DLD1 (cell line): ENCODE data around the gene ARIH1.

Experiments
- in situ Hi-C: cut with HindIII; loops from 2 replicates; pipeline ENCODE4 v1.10.0; 2017; ENCODE audit warnings: low sequenced_read_pairs

The ARIH1 gene

DNA sequence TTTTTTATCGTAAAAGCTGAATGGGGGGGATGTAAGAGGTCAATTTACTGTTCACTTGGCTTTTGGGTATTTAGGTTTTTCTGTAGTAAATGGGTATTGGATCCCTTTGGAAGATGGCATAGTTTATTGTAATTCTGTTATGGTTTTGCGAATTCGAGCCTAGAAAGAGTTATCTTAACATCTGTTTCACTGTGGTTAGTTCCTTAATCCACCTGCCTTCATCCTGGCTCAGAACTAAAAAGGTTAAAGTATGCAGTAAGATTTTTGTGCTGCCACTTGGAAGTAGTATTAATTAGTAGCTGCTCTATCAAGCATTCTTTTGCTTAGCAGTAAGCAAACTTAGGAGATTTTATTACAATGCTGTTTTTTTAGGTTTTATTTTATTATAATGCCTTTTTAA lies 62.4 kb downstream of the ARIH1 start:
- in situ Hi-C loops = no loop called here

DNA sequence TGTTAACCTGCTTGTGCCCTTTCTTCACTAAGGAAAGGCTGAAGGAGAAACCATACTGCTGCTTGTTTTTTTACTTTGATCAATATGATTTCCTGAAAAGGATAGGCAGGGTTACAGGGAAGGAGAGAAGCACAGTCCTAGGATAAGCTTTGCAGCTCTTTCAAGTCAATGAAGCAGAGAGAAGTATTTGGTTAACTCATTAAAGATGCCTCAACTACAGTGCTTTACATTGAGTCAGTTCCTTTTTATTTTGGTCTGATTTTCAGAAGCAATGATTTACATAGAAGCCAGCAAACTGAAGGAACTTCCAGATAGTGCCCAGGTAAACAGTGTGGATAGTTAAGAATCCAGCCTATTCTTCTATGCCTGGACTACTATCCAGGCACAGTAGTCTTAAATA lies 64.8 kb downstream of the ARIH1 start:
- in situ Hi-C loops = no loop called here

DNA sequence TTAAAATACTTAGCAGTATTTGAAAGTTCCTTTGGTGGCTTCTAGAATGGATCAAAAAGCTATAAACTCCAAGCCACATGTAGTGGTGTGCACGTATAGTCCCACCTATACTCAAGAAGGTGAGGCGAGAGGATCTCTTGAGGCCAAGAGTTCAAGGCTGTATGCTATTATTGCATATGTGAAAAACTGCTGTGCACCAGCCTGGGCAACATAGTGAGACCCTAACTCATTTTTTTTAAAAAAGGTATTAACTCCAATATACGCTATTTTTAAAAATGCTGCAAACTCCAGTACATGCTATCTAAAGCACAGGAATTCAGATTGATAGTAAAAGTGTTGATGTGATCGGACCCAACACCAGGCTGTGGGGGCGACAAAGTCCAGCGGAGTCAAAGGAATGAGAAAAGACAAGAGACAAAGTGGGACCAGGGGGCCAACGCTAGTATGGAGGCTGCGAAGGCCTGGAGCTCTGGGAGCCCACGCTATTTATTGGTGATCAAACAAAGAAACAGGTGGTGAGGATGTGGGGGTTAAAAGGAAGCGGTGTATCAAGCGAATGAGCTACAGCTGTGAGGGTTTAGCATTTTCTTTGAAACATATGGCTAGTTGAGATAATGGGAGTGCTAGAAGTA lies 66.6 kb downstream of the ARIH1 start:
- in situ Hi-C loops = no loop called here

DNA sequence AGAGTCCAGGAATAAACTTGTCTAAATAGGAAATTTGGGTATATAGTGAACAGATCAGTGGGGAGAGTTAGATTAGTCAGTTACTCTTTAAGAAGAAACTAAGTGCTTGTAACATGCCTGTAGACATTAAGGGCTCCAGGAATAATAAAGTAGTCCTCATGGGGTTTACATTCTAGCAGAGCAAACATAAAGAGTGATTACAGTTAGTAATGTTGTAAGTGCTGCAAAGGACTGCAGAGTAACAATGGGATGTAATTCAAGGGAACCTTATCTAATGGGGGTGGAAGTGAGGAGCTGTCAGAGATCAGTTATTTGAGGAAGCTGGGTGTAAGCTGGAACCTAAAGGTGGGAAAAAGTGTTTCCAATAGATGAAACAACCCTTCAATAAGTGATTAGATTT lies 67.5 kb downstream of the ARIH1 start:
- in situ Hi-C loops = no loop called here

DNA sequence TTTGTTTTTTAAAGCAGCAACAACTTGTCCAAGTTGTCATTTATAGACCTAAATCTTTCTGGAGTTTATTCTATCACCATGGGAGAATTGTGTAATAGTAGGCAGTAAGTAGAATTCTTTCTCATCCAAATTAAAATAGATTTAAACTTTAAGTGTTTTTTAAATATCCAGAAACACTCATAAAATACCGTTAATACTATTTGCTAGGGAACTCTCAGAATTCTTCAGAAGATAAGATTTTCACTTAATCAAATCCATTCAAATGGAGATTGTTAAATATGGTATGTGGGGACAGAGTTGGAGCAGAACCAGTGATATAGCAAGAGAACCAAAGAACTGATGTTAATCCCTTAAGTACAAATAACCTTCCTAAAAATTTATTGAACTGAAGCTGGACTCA lies 71.0 kb downstream of the ARIH1 start:
- in situ Hi-C loops = no loop called here

DNA sequence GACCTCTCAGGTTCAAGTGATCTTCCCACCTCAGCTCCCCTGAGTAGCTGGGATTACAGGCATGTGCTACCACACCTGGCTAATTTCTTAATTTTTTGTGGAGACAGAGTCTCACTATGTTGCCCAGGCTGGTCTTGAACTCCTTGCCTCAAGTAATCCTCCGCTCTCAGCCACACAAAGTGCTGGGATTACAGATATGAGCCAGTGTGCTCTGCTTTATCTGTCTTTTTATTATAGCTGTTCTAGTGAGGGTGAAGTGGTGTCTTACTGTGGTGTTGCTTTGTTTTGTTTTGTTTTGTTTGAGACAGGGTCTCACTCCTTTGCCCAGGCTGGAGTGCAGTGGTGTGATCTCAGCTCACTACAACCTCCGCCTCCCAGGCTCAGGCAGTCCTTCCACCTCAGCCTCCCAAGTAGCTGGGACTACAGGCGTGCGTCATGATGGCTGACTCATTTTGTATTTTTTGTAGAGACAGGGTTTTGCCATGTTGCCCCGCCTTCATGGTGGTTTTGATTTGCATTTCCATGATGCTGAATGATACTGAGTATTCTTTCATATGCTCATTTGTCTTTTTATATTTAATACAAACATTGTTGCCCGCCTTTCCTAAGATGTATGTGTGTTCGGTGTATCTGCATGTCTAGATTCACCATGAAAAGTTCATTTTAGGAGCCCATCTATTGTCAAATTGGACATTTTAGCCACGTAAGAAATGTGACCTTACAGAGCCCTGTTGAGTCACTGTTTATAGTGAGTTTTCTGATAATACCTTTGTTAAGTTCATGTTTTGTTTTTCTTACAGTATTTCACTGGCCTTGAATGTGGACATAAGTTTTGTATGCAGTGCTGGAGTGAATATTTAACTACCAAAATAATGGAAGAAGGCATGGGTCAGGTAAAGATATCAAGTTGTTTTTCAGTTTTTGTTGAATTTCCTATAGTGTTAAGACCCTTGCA lies 80.6 kb downstream of the ARIH1 start:
- in situ Hi-C loops = no loop called here

DNA sequence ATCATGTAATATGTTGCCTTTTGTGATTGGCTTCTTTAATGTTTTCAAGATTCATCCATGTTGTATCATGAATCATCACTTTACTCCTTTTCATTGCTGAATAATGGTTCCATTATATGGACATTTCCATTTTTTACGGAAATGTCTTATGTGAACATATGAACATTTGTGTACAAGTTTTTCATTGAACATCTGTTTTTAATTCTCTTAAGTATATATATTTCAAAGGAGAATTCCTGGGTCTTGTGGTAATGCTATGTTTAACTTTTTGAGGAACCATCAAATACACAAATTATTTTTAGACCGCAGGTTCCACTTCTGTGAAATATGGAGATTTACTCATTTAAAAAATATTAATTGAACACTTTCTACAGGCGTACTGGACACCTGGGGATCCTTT lies 85.7 kb downstream of the ARIH1 start:
- in situ Hi-C loops = no loop called here

DNA sequence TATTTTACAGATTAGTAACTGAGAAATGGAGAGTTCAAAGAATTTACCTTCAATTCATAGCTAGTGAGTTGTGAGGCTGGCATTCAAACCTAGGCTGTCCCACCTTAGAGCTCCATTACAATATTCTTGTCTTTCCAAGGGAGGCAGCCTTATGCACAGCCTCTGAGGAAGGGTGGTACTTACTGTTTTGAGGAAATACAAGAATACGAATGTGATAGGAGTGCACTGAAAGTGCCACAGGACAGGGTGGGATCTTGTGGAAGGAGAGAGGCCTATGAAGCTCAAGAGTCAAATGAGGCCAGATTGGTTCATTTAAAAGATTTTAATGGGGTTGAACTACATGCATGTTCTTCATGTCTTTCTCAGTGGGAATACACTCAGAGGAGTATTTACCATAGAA lies 86.3 kb downstream of the ARIH1 start:
- in situ Hi-C loops = no loop called here

DNA sequence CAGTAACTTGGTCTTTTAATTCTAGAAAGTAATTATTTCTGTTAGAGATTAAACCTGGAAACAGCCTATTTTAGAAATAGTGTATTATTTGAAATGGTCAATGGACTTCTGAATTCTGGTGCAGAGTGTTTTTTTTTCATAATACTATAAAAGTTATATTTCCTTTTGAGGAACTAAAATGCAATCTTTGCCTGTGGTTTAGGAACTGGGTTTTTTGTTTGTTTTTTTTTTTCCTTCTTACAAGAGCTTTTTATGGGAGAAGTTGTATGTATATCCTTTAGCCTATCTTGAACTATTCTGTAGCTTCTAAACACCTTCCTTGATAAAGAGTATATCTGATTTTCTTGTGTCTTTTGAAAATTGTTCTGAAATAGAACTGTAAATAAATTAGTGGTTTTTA lies 88.3 kb downstream of the ARIH1 start:
- in situ Hi-C loops = no loop called here

DNA sequence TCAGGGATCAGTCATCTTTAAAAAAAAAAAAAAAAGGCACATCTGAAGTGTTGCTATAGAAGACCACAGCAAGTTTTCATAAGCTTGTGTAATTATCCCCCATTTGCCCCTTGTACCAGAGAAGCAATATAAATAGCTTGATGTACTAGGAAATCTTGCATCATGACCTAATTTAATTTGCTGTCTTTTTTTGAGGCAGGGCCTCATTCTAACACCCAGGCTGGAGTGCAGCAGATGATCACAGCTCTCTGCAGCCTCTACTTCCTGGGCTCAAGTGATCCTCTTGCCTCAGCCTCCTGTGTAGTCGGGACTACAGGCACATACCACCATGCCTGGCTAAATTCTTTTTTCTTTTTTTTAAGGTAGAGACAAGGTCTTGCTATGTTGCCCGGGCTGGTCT lies 88.7 kb downstream of the ARIH1 start:
- in situ Hi-C loops = no loop called here

DNA sequence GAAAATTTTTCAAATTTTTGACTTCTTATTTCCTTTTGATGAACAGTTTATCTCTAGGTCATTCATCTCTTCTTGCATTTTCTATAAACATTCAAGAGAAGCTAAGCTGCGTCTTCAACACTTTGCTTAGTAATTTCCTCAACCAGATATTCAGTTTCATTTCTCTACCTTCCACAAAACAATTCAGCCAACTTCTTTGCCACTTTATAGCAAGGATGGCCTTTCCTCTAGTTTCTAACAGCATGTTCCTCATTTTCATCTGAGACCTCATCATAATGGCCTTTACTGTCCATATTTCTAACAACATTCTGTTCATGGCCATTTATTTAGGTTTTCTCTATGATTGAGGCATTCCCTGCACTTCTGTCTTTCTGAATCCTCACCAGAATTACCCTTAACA lies 90.0 kb downstream of the ARIH1 start:
- in situ Hi-C loops = no loop called here

DNA sequence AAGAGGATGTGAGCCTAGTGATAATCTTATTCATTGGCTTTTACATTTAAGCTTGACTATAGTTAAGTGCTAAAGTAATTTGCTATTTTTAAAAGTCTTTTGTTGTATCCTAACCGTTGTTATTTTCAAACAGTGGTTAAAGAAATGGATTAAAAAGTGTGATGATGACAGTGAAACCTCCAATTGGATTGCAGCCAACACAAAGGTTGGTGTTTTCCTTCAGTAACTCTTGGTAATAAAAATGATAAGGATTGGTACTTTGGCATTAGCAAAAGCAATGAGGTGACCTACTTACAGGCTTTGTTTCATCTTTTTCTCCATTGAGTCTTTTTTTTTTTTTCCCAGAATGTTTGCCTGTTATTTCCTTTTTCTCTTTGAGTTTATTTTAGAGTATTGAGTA lies 92.8 kb downstream of the ARIH1 start:
- in situ Hi-C loops = no loop called here

DNA sequence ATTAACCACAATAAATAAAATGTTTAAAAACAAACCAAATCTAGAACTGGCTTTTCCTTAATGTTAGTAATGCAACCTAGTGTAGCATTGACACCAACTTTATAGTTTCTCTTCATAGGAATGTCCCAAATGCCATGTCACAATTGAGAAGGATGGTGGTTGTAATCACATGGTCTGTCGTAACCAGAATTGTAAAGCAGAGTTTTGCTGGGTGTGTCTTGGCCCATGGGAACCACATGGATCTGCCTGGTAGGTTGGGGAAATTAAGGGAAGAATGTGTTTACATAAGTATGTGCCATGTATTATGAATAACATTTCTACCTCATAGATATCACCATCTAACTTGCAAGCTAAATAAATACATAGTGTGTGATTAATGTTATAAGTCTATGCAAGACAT lies 95.9 kb downstream of the ARIH1 start:
- in situ Hi-C loops = no loop called here

DNA sequence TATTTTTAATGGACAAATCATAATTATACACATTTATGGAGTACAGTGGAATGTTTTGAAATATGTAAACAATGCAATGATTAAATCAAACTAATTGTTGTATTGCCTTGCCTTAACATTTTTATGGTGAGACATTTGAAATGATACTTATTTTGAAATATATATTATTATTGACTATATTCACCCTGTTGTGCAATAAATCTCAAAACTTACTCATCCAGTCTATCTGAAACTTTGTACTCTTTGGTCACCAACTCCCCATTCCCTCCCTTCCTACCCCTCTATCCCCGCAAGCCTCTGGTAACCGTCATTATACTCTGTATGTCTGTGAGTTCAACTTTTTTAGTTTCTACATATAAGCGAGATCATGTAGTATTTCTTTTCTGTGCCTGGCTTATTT lies 105.7 kb downstream of the ARIH1 start:
- in situ Hi-C loops = no loop called here

DNA sequence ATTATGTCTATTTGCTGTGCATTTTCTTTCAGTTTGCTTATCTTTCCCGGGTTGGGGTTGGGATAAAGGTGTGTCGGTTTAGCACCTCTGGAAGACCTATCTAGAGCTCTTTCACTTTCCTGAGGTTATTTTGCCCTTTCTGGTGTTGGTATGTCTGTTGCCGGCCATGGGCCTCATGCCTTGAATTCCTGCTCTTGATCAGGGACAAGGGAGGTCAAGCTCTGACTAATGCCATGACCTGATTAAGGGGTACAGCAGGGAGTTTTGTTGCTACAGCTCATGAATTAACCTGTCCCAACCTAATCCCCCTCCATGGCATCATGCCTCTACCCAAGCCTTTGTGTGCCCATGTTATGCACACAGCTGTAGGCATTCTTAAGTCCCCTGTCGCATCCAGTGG lies 109.9 kb downstream of the ARIH1 start:
- in situ Hi-C loops = no loop called here

DNA sequence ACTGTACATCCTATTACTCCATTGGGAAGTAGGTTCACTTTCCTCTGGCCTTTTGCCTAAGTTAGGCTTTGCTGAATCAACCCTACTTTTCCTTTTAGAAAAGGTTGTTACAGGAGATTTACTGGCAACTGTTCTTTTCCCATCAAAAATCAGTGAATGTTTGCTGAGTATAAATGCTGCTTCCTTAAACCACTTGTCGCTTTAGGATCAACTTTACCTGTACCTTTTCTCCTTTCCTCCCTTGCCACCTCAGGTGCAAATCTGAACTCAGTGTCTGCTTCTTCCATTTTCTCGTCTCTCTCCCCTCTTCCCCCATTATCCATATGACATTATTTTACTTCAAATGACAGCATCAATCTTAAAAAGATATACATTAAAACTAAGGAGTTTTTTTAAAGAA lies 110.9 kb downstream of the ARIH1 start:
- in situ Hi-C loops = no loop called here

DNA sequence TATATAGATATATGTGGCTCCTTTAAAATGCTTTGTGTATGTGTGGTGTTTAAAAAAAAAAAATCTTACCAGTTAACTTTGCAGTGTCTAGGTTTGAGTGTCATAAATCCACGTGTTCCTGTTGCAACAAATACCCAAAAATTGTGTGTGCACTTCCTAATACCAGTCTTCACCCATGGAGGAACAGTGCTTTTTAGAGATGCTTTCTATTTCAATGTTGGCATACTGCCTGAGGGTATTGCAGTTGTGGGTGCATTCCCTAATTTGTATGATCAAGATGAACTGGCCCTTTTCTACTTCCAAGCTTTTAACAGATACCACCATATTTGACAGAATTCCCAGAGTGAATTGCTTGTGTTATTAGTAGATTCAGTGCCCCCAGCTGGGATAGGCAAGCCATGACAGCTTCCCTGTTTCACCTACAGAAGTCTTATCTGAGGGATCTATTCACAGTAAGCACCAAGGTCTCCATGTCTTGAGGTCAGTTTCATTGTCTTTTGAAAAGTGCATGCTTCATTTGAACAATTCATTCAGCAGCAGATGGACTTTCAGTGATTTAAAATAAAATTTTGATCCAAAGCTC lies 111.4 kb downstream of the ARIH1 start:
- in situ Hi-C loops = no loop called here

DNA sequence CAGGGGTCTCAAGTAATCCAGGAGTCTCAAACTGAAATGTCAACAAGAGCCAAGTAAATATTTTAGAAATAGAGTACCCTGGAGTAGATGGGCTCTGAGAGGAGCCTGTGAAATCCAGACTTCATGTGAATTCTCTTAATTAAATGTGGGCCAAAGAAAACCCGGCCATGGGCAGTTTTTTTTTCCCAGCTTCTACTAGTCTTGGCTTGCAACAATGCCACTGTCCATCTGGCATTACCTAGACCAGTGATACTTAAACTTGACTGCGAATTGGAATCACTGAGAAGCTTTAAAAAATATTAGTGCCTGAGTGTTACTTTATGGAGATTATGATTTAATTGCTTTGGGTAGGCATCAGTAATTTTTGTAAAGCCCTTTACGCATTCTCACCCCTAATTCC lies 114.0 kb downstream of the ARIH1 start:
- in situ Hi-C loops = no loop called here

DNA sequence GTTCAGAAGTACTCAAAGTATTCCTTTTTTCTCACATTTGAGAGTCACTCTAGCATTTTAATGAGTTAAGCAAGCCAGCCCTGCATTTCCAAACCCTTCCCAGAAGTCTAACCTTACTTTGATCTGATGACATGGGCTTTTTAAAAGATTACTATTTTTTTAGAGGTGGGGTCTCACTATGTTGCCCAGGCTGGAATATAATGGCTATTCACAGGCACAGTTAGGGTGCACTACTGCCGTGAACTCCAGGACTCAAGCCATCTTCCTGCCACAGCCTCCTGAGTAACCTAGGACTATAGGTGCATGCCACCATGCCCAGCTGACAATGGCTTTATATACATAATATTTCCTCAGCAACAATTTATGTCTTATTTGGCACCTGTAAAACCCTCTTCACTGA lies 116.3 kb downstream of the ARIH1 start:
- in situ Hi-C loops = no loop called here

DNA sequence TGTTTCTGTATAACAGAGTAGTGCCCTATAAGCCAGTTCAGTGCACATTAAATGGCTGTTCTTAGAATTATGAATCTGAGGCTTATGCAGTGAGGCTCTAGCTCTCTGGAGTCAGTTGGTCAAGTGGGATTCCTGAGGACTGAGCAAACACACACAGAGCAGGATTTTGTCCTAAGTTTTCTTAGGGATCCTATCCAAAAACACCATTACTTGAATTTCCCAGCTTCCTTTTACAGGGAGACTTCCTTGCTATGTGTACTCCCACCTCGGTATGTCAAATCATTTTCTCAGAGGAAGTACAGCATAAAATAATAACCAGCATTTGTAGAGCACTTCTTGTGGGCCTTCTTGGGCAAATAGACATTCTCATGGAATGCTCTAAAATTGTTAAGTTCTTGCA lies 117.2 kb downstream of the ARIH1 start:
- in situ Hi-C loops = no loop called here

DNA sequence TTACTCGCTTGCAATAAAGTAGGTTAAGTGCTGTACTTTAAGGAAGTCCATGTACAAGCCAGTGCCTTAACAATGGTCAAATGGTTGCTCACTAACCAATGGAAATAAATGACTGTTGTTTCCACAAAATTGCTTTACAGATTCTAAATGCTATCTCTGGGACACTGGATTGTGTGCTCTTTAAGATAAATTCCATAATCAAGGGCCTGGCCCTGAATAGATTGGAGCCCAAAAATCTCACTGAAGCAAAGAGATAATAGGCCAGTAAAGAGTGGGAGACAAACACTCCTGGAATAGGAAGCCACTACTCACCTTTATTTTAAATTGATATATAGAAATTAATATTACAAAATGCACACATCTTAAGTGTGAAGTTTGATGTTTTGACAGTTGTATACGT lies 118.0 kb downstream of the ARIH1 start:
- in situ Hi-C loops = no loop called here

DNA sequence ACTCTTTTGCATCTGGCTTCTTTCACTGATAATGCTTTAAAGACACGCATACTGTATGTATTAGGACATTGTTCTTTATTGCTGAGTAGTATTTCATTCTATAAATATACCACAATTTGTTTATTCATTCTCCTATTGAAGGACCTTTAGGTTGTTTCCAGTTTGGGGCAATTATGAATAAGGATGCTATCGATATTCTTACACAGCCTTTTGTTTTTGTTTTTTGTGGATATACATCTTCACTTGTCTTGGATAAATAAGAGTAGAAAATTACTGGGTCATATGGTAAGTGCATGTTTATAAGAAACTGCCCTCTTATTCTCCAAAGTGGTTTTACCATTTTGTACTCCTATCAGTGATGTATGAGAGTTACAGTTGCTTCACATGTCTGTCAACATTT lies 118.5 kb downstream of the ARIH1 start:
- in situ Hi-C loops = no loop called here
